Epithelial cell of prostate (primary cell): Measurements from ENCODE around the gene SHROOM4.

ENCODE experiments used
- DNase-seq: peaks from one replicate; pipeline ENCODE4 v3.0.0-alpha.2; 2011; ENCODE audit warnings: low read depth, low spot score
- H3K27ac ChIP-seq: fragments of 450-650 bp; 2 replicates; pipeline ENCODE4 v1.5.1; 2017; ENCODE audit warnings: mild to moderate bottlenecking

The SHROOM4 gene, protein sequence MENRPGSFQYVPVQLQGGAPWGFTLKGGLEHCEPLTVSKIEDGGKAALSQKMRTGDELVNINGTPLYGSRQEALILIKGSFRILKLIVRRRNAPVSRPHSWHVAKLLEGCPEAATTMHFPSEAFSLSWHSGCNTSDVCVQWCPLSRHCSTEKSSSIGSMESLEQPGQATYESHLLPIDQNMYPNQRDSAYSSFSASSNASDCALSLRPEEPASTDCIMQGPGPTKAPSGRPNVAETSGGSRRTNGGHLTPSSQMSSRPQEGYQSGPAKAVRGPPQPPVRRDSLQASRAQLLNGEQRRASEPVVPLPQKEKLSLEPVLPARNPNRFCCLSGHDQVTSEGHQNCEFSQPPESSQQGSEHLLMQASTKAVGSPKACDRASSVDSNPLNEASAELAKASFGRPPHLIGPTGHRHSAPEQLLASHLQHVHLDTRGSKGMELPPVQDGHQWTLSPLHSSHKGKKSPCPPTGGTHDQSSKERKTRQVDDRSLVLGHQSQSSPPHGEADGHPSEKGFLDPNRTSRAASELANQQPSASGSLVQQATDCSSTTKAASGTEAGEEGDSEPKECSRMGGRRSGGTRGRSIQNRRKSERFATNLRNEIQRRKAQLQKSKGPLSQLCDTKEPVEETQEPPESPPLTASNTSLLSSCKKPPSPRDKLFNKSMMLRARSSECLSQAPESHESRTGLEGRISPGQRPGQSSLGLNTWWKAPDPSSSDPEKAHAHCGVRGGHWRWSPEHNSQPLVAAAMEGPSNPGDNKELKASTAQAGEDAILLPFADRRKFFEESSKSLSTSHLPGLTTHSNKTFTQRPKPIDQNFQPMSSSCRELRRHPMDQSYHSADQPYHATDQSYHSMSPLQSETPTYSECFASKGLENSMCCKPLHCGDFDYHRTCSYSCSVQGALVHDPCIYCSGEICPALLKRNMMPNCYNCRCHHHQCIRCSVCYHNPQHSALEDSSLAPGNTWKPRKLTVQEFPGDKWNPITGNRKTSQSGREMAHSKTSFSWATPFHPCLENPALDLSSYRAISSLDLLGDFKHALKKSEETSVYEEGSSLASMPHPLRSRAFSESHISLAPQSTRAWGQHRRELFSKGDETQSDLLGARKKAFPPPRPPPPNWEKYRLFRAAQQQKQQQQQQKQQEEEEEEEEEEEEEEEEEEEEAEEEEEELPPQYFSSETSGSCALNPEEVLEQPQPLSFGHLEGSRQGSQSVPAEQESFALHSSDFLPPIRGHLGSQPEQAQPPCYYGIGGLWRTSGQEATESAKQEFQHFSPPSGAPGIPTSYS (N-terminal part only)

DNA sequence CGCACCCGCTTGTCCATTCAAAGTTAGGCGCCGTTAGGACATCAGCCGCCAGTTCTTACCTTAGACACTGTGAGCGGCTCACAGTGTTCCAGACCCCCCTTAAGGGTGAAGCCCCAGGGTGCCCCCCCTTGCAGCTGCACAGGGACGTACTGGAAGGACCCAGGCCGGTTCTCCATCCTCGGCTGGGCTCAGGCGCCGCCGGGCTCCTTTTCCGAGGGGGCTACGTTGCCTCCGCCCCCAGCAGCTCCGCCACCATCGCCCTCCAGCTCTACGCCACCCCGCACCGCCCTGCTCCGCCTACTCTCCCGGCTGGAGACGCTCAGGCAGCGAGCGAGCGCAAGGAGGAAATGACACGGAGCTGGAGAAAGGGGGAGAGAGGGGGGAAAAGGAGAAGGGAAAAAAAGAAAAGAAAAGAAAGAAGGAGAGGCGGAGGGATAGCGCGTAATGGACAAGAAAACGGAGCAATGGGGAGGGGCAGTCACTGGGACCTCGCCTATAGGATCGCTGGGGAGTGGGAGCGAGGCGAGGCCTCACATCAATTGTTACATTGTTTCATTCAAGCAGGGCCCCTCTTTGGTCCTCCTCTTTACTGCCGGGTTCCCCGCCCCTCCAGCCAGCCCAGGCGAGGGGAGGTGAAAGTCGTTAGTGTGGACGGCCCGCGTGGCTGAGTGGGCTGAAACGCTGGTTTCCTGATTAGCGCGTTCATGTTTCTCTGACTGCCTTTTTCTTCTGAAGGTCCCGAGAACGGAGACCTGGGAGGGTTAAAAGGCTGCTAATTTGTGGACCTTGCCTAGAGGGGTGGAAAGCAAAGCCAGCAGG lies at the start of gene SHROOM4:
SHROOM4 (minus strand) TSS at position 352 of the 819 bp plus-strand sequence; CDS start at position 176, 176 bp downstream.
- no peak for DNase-seq
- peak within 1 kb of the TSS; percentile 53 for H3K27ac ChIP-seq

DNA sequence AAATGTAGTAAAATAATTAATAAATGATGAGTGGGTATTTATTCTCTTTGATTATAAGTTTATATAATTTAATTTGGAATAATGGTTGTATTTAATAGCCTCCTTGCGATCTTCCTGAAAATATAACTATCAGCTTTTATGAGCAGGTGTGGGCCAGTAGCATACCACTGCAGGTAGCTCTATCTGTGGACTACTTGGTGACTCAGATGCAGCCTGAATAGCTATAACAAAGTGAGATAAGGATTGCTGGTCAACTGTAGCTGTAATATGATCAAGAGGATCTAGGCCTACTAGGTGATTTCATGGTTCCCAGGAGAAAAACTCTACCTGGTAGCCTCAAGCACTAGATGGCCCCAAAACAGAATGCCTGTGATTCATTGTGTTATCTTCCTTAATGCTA lies 49.5 kb upstream of the SHROOM4 start:
- no peak for DNase-seq

DNA sequence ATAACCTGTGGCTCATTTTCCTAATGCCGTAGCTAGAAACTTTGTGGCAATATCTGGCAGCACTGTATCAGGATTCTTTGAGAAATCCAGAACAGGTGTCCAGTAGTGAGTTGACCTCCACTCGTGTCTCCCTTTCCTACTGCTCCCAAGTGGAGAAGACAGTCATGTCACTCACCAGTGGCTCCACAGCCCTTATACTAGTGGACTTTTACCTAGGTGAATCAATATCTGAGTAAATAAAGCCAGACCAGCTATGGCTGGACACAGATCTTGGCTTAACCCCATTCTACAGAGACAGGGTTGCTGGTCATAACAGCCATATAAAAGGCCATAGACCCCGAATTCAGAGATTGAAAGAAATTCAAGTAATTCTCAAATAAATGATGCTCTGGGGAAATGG lies 46.5 kb upstream of the SHROOM4 start:
- no peak overlapping the region for H3K27ac ChIP-seq
- no peak for DNase-seq

More for the DNA sequence above, 49.5 kb upstream of the SHROOM4 start:
- H3K27ac ChIP-seq: no peak overlapping the region

DNA sequence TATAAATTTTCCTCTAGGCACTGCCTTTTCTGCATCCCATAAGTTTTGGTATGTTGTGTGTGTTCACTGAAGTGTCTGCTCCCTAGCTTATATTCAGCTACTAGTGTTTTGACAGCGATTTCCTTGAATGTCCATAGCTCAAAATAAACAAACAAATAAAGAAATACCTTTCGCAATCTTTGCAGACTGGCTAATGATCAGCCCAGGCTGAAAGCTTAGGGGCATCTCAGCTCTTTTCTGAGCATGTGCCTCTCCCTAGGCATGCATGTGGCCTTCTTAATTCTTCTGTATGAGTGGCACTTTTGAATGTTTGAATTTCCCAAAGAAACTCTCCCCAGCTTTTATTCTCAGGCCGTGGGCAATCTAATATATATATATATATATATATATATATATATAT lies 44.6 kb upstream of the SHROOM4 start:
- DNase-seq: no peak
- no peak overlapping the region for H3K27ac ChIP-seq

DNA sequence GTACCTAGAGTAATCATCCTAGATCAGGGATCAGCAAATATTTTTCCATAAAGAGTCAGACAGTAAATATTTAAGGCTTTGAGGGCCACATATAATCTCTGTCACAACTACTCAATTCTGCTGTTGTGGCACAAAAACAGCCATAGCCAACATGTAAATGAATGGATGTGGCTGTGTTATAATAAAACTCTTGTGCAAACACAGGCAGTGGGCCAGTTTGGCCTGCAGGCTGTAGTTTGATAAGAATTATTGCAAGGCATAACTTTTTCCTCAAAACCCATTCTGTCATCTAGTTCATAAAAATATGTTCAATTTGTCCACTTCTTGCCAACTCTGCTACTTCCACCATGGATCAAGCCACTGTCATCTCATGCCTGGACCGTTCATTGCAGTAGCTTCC lies 39.4 kb upstream of the SHROOM4 start:
- no peak for DNase-seq
- no peak overlapping the region for H3K27ac ChIP-seq

DNA sequence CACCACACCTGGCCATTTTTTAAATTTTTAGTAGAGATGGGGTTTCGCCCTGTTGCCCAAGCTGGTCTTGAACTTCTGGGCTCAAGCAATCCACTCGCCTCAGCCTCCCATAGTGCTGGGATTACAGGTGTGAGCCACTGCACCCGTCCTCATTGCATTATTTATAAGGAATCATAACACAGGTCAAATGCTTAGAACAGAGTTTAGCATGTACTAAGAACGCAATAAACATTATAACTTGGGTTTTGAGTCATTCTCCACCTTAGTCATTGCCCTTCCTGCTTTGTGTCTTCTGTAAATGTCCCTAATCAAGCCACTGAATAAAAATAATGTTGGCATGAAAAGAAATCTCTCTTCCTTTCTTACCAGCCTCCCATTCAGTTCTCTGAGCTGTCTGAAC lies 38.5 kb upstream of the SHROOM4 start:
- no peak overlapping the region for H3K27ac ChIP-seq
- no peak for DNase-seq

DNA sequence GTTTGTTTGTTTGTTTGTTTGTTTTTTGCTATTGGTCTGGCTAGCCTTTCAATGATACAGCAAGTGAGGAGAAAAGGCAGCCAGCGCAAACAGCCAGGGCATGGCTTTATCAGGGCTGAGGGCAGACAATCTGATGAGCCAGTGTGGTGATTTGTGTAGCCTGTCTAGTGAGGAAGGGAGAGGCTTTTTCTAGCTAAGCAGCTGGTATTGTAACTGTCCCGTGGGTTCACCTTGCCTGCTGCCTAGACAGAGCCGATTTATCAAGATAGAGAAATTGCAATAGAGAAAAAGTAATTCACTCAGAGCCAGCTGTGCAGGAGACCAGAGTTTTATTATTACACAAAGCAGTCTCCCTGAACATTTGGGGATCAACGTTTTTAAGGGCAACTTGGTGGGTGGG lies 28.2 kb upstream of the SHROOM4 start:
- DNase-seq: no peak
- no peak overlapping the region for H3K27ac ChIP-seq

DNA sequence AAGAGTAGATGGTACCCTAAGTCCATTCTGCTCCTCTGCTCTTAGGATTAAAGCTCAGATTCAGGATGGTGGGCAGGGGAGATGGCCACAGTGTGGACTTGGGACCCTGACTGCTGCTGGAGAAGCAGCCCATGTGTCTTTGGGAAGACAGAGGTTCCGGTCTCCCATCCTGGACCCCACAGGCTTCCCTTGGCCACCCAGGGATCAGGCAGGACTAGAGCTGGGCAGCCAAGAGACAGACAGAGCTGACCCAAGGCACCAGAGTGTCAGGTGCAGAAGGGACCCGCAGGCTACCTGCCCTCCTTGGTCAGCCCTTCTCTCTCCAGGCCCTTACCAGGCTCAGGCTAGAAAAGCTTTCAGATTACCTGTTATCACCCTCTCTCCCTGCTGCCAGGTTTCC lies 25.7 kb upstream of the SHROOM4 start:
- no peak for DNase-seq
- H3K27ac ChIP-seq: no peak overlapping the region

DNA sequence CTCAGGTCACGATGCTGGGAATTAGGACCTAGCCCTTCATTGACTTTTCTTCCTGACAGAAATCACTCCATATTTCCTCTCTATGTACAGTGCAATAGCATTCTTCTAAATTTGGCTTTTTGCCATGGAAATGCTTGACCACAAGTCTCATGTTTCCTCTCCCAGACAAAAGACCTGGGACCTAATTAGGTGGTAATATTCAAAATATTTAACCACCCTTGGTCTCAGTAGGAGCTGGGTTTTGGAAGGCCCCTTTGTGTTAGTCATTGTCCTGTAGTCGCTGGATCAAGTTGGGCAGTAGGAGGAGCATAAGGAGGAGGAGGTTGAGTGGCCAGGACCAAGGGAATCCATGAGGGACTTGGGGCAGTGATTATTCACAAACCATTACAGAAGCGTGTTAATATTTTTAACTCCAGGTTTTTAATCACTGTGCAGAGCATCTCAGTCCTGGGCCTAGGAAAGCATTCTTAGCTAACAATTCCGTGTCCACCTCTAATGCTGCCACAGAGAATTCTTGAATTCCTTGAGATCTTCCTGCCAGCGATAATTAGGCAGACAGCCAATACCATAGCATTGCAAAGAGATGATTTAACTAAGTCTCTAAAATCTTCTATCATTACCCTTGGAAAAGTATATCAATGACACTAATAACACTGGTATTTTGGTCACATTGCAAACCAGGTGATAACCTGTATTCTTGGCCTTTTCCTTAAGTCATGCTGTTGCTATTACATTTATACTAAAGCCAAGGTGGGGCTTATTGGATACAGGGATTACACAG lies 25.0 kb upstream of the SHROOM4 start:
- H3K27ac ChIP-seq: no peak overlapping the region
- no peak for DNase-seq

DNA sequence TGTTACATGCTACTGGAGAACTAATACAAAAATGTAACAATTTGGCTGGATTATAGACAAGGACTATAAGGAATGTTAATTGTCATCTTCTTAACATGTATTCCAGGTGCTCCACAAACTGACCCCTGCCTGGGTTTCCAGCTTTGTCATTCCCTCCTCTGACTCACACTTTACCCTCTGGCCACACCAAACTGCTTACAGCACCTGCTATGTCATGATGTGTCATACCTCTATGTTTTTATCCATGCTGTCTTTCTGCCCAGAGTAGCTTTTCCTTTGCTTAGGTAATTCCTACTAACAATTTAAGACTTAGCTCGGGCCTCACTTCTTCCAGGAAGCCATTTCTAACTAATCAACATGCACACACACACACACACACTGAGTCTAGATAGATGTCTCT lies 14.0 kb upstream of the SHROOM4 start:
- peak; percentile 68 for DNase-seq
- H3K27ac ChIP-seq: peak overlapping the region; percentile 45

DNA sequence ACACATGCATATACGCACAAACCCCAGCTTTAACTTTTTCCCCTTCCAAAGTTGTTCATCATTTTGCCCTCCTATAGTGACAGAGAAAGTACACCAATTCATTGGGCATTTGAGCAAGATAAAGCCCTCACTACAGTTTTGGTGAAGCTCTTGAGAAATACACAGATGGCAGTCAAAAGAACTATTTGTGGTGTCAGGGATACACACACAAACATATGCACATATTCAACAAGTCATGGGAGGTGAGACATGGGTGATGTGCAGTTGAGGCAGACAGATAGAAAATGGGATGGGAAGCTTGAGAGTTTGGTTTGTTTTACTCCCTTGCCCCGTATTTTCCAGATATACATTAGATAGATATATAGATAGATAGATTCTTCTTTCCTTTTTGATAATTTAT lies 11.8 kb upstream of the SHROOM4 start:
- DNase-seq: no peak
- no peak overlapping the region for H3K27ac ChIP-seq

DNA sequence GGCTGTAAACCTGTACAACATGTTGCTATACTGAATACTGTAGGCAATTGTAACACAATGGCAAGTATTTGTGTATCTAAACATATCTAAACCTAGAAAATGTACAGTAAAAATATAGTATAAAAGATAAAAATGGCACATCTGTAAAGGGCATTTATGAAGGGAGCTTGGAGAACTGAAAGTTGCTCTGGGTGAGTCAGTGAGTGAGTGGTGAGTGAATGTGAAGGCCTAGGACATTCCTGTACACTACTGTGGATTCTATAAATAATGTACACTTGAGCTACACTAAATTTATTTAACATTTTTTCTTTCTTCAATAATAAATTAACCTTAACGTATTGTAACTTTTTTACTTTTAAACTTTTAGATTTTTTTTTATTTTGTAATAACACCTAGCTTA lies 5.0 kb upstream of the SHROOM4 start:
- no peak overlapping the region for H3K27ac ChIP-seq
- no peak for DNase-seq

DNA sequence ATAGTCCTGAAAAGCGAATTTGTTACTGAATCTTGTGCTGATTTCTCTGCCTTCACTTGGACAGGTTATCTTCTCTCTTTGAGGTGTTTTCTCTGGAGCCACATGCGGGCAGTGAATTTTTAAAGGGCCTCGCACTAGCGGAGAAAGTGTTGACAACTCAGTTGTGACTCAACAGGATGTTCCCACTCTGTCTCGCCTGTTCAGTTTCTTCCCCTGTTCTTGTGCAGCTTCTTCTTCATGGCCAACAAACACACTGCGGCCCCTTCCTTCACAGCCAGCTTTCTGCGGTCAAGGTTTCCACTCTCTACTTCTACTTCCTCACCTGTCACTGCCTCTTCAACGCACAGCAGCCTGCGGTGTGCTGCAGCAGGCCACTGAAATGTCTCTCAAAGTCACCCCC lies 1.1 kb upstream of the SHROOM4 start:
- DNase-seq: no peak
- peak overlapping the region; percentile 53 for H3K27ac ChIP-seq

DNA sequence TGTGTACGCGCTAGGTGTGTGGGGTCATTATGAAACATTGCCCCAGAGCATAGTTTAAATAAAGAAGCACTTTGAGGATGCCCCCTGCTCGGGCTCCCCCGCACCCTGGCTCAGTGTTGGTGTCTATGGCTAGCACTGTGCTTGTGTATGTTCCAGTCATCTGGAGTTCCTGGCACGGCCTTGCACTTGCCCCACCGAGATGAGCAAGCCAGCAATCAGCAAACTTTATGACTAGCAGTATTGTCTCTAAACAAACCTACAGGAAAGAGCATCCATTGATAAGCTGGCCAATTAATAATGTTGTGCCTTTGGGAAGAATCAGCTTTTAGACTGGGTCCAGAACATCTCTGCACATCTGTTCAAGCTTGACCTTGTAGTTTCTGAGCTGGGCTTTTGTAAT lies 707 bp upstream of the SHROOM4 start:
- peak overlapping the region; percentile 53 for H3K27ac ChIP-seq
- DNase-seq: no peak

DNA sequence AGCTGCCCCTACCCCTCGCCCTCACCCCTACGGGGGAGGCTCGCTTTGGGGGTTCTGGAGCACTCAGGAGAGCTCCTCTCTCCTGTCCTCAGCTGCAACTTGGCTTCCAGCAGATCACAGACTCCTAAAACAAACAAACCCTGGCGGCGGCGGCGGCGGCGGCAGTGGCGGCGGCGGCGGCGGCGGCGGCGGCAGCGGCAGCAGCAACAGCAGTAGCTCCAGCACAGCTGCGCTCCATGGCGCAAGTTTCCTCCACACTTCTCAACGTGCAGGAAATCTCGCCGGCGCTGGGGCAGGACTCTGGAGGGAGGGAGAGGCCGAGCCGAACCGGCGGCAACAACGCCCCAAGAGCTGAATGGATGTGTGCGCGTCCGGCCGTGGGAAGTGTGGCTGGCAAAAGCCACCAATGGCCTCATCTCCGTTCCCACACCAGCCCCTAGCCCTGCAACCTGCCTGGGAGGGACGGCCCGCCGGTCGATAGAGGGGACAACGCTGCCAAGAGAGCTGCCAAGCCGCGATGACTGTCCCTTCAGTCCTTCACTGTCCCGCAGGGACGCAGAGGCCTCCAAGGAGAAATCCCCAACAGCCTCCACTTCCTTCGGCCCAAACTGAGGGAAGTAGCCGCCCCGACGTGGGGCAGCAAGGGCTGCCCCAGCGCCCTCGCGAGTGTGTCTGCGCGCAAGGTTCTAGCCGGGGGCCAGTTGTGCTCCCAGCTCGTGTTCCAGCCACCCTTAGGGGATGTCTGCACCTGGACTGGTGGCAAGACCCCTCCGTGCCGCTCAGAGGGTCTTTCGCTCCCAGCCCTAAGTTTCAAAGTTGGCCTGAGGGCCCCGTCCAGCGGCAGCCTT lies 775 bp downstream of the SHROOM4 start:
- H3K27ac ChIP-seq: peak overlapping the region; percentile 53
- DNase-seq: no peak

DNA sequence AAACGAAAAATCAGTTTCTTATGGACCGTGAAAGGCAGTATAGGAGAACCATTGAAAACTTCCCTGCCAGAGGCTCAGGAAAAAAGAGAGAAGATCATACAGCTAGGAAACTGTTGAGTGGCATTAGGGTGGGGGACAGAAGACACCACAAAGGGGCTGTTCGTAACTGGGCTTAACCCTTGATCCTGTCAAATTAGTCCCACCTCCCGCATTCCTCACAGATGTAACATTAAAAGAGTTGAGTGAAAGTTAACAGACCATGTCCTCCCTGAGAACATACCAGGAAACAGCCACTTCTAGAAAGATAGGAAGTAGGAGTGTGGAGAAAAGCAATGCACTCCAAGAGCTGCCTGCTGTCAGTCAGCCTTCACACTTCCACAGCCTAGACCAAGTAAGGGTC lies 8.7 kb downstream of the SHROOM4 start:
- DNase-seq: no peak

DNA sequence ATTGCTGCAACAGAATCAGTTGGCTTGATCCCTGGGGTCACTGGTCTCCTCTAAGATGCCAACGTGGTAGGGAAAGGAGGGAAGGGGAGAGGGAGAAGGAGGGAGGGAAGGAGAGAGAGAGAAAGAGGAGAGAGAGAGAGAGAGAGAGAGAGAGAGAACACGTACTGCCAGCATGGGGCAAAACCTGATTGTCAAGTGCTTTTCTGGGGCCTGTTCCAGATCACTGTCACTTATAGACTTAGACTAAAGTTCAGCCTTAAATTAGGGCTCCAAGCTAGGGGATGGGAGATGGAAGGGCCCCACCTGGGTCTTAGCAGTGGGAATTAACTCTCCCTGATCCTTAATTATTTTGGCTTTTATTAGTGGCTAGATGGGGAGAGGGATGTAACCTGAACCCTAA lies 12.9 kb downstream of the SHROOM4 start:
- H3K27ac ChIP-seq: no peak overlapping the region
- DNase-seq: peak; percentile 10

More for the DNA sequence above, 8.7 kb downstream of the SHROOM4 start:
- no peak overlapping the region for H3K27ac ChIP-seq

DNA sequence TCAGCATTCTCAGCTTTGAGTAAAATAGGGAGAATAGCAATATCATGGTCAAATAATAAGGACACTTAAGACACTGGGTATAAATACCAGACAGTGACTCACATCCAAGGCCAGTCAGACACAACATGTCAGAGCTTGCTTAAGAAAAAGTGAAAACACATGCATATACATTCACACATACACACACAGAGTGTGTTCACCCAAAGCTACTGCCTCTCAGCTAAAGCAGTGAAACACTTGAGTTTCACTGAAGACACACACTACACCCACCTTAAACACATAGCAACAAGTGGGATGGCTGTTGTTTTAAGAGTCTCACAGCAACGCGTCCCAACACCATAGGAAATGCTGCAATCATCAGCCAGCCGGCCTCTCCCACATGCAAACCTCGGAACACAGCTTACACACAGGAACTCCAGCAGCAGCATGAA lies 14.4 kb downstream of the SHROOM4 start:
- peak overlapping the region; percentile 52 for H3K27ac ChIP-seq

More for the DNA sequence above, 14.4 kb downstream of the SHROOM4 start:
- DNase-seq: peak; percentile 61
